Measurements from ENCODE around the gene TGM2.

The TGM2 gene

GRCh38 chr20:38158701-38159351, 6.2 kb downstream of the TGM2 start:
- DNase-seq: no peak

DNA sequence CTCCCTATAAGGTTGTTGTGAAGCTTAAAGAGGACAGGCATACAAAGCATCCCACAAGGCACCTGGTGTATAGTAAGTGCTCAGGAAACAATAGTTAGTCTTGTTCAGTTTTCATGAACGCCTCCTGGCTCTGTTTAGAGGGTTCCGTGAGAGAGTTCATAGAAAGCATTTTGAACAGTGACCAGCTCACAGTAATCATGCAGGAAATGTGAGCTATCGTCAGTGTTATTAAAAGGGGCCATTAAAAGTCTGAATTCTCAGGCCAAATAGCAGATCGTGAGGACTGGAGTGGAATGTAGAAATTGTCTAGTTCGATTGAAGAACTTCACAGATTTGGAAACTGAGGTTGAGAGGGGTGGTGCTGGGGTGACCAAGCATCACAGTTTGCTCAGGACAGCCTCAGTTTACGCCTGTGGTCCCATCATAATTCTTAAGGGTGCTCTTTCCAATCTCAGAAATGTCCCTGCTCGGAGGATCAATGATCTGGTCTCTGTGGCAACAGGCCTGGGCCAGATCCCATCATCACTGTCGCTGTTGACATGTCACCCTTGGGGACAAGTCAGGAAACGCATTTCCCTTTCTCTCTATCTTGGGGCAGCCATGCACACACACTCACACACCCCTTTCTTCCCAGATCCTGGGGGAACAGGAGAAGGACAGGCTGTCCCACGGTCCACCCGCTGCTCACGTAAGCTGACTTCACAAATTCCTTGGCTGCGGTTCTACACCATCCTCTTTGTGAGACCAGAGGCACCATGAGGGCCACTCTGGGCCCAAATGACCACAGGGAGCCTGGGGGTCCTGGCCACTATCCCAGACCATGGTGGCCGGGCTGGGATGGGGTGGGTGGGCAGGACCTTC, 7.2 kb downstream of the TGM2 start:
- DNase-seq: no peak

- DNase-seq: no peak
These were observed 8.0 kb downstream of the TGM2 start for GRCh38 chr20:38156888-38157634.

DNA sequence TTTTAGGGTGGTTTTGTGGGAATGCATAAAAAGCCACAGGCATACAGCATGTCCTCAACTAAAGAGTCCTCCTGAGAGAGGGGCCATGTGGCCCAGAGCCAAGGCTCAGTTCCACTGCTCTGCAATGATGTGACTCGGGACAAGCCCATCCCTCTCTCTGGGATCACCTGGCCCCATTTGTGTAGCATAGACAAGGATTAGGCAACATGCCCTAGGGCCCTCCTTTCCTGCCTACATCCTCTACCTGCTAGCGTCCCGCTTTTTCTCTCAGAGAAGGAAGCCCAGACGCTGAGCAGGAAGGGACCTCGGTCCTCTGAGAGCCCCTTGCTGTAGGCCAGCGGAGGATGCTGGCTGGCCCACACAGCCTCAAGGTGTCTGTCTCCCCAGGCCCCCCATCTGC, 8.8 kb downstream of the TGM2 start:
- DNase-seq: no peak

- no peak for DNase-seq
These were observed 9.3 kb downstream of the TGM2 start for GRCh38 chr20:38155811-38156210.

DNA sequence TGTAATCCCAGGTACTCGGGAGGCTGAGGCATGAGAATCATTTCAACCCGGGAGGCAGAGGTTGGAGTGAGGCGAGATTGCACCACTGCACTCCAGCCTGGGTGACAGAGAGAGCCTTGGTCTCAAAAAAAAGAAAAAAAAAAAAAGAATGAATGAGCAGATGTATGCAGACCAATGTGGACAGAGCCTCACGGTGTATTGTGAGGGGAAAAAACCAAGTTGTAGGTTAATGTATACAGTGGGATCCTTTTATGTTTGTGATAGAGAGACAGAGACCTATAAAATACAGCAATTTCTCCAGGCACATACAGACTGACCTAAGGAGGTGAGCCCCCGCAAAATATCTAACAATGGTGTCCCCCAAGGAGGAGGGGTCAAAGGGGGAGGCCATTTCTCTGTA, 11.7 kb downstream of the TGM2 start:
- no peak for DNase-seq

DNA sequence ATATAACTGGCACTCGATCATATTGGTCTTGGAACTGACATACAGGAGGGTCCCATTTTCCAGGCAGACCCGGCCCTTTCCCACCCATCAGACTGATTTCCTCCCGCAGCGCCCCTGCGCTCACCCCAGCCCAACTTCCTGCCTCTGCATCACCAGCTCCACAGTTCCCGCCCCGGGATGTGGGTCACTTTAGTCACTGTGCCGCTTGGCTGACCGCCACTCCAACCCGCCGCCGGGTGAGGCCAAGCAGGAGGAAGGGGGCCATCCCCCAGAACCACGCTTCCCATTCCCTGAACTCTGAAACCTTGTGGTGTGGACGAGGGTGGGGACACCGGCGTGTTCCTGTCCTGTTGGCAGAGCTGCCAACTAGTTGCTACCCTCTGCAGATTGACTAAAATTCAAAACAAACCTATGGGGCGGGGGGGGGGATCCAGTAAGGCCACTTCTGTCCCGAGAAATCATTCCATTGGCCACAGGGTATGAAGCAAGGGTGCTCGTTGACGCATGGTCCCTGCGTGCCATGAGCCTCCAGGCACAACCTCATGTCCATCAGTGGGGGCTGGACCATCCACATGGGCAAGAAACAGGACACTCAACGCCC, 12.3 kb downstream of the TGM2 start:
- no peak for DNase-seq

DNA sequence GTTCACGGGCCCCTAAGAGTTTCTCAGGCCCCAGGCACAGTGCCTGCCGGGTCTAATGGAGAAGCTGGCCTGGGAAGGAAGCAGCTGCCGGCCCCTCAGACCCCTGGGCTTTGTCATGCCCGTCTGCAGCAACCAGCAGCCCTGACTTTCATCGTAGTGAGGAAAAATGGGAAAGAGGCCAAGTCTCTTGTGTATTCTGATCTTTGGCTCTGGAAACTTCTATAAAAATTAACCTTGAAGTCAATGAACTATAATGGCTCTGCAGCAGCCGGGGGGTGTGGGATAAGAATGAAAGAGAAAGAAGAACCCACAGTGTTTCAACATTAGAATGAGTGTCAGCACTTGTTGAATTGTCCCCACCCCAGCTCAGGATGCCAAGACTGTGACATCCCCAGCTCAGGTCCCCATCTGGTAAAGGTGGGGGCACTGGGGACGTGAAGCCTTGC, 12.9 kb downstream of the TGM2 start:
- DNase-seq: peak; percentile 70

- DNase-seq: no peak
These were observed 13.6 kb downstream of the TGM2 start for GRCh38 chr20:38151455-38151854.

DNA sequence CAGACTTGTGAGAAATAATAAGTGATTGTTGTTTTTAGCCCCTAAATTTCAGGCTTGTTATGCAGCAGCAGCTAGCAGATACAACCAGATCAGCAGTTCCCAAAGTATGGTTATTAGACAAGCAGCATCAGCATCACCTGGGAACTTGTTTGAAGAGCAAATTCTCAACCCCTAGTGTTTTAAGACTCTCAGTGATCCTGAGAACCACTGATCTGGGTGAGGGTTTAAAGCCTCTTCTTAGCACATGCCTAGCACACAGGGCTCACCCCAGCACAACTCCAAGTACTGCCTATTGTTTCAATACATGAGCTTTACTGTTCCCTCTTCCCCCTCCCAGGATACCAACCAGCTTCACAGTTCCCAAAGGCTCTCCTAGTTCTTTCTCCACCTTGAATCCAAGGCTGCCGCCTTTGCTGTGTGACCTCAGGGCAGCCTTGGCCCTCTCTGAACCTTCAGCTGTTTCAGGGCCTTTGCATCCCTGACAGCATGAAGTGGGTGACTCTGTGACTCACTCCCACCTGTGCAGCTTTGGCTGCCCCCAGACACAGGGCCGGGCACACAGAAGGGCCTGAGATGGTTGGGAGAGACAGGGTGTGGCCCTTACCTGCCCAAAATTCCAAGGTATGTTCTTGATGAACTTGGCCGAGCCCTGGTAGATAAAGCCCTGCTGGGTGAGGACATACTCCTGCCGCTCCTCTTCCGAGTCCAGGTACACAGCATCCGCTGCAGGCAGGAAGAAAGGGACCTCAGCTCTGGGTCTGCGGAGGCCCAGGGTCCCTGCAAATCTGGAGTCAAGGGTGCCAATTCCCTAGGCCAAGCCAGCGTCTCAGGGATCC, 14.5 kb downstream of the TGM2 start:
- no peak for DNase-seq

DNA sequence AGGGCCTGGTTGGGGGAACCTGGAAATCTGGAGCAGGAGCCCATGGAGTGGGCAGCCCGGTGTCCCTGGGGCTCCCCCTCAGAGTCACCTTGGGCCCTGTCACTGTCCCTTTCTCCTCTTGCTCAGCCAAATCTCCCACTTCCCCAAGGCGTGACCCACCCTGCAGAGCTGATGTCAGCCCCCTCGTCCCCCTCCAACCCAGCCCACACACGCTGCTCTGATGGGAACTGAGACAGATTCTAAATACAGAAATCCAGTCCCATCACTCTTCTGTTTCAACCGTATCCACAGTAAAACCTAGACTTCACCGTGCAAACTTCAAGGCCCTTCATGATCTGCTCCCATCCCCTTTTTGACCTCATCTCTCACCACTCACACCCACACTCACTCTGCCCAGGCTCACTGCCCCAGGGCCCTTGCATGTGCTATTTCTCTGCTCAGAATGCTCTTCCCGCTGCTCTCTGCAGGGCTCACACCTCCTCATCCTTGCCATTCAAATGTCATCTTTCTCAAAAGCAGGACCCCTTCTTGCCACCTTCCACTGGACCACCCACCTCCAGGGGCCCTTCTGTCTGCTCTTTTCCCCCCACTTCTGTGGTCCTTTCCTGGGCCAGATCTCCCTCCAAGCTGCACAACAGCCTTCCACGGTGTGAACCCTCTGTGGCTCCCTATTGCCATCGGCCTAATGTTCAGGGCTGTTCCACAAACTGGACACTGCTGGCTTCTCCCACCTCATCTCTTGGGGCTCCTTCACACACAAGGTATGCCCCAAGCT, 16.6 kb downstream of the TGM2 start:
- DNase-seq: no peak

- no peak for DNase-seq
These were observed 17.3 kb downstream of the TGM2 start for GRCh38 chr20:38147751-38148150.

- DNase-seq: no peak
These were observed 17.9 kb downstream of the TGM2 start for GRCh38 chr20:38147163-38147562.

DNA sequence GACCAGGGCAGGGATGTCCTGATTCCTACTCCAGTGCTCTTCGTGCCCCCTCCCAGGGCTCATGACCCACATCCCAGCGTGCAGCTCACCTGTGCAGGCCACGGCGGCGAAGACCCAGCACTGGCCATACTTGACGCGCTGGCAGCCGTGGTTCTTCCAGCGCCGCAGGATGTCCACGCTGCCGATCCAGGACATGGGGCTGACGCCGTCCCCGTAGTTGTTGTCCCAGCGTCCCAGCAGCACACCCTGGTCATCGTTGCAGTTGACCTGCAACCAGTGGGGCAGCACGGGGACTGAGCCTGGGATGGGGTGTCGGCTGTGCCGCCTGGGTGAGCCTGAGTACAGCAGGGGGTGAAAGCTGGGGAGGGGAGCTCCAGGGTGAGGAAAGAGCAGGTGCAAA, 18.4 kb downstream of the TGM2 start:
- DNase-seq: no peak

DNA sequence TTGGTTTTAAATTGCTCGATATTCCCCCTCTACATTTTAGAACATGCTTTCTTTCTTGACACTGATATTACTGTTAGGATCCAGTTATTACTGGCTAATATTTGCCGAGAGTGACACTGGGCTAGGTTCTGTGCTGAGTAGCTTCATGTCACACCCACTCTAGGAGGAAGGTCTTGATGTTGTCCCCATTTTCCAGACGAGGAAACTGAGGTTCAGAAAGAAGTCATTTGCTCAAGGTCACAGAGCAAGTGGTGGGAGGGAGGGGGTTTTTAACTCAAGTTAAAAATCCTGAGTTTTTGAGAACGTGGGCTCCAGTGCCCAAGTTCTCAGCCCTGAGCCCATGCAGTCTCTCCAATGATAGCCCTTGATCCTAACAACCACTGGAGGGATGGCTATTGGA, 18.9 kb downstream of the TGM2 start:
- no peak for DNase-seq

GRCh38 chr20:38145729-38146075, 19.4 kb downstream of the TGM2 start:
- DNase-seq: no peak

DNA sequence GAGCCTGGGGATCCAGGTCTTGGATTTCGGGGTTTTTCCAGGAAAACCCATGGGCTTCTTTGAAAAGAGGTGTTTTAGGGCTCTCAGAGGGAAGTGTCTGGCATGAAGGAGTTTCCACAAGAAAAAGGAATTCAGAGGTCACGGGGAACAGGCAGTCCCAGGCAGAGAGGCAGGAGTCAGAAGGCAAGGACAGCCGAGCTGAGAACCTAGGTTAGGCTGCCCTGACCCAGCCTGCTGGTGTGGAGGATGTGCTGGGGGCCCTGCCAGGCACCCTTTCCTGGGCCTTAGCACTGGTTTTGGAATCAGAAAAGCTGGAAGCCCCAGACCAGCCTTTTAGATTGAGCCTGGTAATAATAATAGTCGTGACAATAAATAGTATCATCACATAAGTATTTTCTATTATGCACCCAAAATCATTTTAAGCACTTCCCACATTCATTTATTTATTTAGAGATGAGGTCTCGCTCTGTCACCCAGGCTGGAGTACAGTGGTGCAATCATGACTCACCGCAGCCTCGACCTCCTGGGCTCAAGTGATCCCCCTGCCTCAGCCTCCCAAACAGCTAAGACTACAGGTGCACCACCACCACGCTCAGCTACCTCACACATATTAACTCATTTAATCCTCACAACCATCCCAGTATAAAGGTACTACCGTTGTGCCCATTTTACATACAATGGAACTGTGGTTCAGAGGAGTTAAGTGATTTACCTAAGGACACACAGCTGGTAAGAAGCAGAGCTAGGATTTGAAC, 19.9 kb downstream of the TGM2 start:
- no peak for DNase-seq

DNA sequence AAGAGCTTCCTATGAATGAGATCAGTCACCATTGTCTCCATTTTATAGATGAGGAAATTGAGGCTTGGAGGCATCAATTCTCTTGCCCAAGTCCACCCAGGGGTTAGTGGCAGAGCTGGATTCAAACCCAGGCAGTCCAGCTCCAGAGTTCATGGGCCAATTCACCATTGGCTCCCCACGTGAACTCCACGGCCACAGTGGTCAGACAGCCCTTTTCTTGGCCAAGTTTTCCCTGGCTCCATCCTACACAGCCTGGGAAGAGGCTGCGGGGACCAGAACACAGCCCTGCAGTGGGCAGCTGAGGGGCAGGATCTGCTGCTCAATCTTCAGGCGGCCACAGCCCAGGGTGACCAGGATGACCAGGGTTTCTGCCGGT, 20.5 kb downstream of the TGM2 start:
- no peak for DNase-seq

DNA sequence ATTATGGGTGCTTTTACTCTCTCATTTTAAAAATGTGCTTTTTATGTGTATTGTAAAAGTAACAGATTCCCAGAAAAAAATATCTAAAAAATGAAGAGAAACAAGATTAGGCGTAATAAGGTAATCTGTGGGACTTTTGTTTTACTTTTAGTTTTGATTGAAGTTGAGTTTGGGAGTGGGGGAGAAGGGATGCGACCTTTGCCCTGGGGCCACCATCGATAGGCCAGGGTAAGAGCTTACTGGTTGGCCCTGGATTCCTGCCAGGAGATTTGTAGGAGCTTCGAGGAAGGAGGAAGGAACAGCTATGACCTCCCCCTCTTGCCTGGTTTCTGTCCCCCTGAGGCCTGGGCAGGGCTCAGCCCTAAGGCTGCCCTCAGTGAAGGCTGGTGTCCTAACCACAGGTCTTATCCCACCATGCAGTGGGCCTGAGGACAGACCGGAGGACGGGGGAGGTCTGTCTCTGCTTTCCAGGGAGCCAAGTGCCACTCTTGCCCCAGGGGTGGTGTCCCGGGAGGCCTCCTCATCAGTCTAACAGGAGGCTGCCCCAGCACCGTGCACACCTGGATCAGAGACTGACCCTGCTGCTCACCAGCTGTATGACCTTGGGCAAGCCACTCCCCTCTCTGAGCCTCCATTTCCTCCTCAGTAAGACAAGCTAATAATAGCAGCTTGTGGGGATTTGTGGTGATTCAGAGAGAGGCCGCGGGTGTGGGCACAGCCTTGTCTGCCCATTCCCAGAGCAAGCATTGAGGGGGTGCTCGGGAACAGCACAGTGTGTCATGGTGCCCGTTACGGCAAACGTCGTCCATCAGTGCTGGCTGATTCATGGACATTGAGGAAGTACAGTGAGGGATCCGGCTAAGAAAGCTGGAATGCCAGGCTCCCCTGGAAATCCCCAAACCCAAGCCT, 21.2 kb downstream of the TGM2 start:
- no peak for DNase-seq

- no peak for DNase-seq
These were observed 21.8 kb downstream of the TGM2 start for GRCh38 chr20:38143238-38143645.

All from COR-L47 (cell line).